Mammary epithelial cell (primary cell): Measurements from ENCODE around the gene TTLL8.

Source experiments
- CTCF ChIP-seq, 2 donors: IDR thresholded peaks in 1 of 2; conservative IDR thresholded peaks in 1 of 2; 2 replicates each; pipeline ENCODE4 v1.5.1; 2011 to 2012; ENCODE audit warnings: inconsistent platforms in 2 of 2, low read length in 2 of 2, mild to moderate bottlenecking in 2 of 2, control low read depth in 1 of 2, low read depth in 1 of 2; ENCODE audit not compliant: insufficient read depth in 1 of 2; ENCODE audit errors: extremely low read depth in 1 of 2
- EZH2 ChIP-seq: IDR thresholded peaks from 2 replicates; pipeline ENCODE4 v1.6.1; 2012; ENCODE audit warnings: low read length, inconsistent platforms, borderline replicate concordance

DNA sequence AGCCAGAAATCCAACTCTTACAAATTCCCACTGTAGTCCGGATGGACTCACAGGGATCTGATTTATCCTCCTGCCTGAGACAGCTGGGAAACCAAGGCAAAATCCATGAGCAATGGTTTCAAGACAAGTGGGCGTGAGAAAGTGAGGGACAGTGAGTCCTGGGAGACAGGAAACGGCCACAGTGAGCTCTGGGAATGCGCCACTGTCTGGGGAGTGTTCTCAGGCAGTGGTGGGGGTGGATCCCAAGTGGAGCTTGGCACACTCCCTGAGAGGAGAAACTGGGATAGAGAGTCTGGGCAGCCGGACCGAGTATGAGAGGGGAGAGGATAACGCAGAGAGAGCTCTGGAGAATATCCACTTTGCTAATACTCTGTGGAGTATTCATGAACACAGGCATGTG lies 55.3 kb downstream of the TTLL8 start:
- TF ChIP-seq CTCF (conservative IDR thresholded peaks at IDR 0.05 in 1 of 2, IDR thresholded peaks at IDR 0.05 in 1 of 2; ENCODE audit: extremely low read depth in 1 of 2, insufficient read depth in 1 of 2, low read depth in 1 of 2, low read length in 2 of 2) (no peak), EZH2 (no peak)
